Omental fat pad (tissue), 4 donors: Measurements from ENCODE around the gene CALHM1. TPM values are rescaled to one million over a fixed set of nuclear protein-coding genes. Genes with fewer than 3 reads are reported as not detected.

Experiments
- ATAC-seq: fragments of 150-250 bp; one replicate; pipeline ENCODE4 v1.9.1; 2016; ENCODE audit warnings: mild to moderate bottlenecking, moderate library complexity; ENCODE audit not compliant: low FRiP score
- DNase-seq: peaks from one replicate; pipeline ENCODE4 v3.0.0-alpha.2; 2019; ENCODE audit warnings: low spot score
- total RNA-seq, 4 donors: library from RNA; depleted of rRNA; stranded (reverse); fragments of >200 nt; gene quantifications; one replicate each; pipeline ENCODE4 v1.1.0, GENCODE V29; 2016
- TF ChIP-seq, protein P1 (sequence below), 3 donors: fragments of 450-650 bp; IDR thresholded peaks; one replicate each; pipeline ENCODE4 v1.5.1; 2016 to 2017; ENCODE audit warnings: antibody characterized with exemption in 3 of 3, mild to moderate bottlenecking in 3 of 3, moderate library complexity in 2 of 3

CALHM1 gene
- total RNA-seq, 4 donors from 2014 or later = not detected

DNA sequence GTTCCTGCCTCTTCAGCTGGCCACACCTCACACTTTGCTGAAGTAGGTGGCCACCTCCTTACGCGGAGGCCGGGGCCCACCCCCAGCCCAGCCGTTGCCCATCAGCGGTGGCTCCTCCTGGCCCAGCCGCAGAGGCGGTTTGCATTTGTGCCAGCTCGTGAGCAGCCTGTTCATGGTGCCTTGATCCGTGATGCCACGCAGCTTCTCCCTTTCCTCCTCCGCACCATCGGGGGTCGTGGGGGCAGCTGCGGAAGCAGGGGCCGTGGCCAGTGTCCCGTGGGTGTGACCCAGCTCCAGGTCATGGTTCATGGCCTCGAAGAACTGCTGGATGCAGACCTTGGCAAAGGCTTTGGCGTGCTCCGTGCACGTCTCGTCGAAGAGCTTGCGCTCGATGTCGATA lies 3.5 kb downstream of the CALHM1 start:
- no peak for ATAC-seq
- TF ChIP-seq, protein P1, sequence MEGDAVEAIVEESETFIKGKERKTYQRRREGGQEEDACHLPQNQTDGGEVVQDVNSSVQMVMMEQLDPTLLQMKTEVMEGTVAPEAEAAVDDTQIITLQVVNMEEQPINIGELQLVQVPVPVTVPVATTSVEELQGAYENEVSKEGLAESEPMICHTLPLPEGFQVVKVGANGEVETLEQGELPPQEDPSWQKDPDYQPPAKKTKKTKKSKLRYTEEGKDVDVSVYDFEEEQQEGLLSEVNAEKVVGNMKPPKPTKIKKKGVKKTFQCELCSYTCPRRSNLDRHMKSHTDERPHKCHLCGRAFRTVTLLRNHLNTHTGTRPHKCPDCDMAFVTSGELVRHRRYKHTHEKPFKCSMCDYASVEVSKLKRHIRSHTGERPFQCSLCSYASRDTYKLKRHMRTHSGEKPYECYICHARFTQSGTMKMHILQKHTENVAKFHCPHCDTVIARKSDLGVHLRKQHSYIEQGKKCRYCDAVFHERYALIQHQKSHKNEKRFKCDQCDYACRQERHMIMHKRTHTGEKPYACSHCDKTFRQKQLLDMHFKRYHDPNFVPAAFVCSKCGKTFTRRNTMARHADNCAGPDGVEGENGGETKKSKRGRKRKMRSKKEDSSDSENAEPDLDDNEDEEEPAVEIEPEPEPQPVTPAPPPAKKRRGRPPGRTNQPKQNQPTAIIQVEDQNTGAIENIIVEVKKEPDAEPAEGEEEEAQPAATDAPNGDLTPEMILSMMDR (IDR thresholded peaks at IDR 0.05) = no peak

DNA sequence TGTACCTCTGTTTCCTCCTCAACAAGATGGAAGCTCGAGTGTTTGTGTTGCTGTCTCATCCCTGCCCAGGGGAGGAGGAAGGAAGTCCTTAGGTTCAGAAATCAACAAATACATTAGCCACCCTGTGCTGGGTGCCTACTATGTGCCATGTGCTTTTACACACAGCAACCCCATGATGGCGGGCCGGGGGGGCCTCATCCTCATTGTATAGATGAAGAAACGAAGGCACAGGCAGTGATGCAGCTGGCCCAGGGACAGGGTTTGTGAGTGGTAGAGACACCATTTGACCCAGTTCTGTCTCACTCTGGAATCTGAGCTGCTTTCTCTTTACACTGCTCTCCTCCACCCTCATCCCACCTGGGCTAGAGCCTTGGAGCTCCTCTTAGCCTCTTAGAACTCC lies 4.7 kb downstream of the CALHM1 start:
- no peak for ATAC-seq
- TF ChIP-seq, protein P1 (IDR thresholded peaks at IDR 0.05) = no peak
- DNase-seq = no peak

More for the DNA sequence above, 3.5 kb downstream of the CALHM1 start:
- no peak for DNase-seq

DNA sequence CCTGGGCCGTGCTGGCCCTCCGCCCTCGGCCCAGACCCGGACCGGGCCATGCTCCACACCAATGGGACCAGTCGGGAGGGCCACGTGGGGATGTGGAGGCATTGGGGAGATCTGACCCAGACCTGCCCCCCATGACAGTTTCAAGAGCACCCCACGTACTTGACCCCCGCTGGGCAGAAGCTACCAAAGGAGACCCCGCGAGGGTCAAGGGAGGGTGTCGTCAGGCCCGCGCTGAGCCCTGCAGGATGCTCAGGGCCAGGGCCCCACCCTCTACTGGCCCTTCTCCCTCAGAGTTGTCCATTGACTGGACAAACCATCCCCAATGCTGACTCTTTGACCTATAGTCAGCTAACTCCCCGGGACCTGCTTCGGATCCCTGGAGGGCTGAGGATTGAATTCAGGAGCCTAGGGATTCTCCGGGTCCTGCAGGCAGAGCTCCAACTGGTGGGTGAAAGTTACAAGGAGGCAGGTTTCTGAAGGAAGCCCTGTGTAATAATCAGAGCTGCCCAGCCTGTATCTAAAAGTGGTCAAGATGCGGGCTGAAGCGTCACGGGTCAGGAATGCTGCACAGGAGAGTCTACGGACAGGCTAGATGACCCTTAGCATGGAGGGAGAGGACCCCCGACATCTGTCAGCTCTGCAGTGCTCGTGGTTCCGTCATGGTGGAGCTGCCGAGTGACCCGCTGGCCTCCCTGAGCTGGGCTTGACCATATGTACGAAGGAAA lies 6.0 kb downstream of the CALHM1 start:
- DNase-seq (no peak), ATAC-seq (peak; percentile 1)
- TF ChIP-seq, protein P1 (IDR thresholded peaks at IDR 0.05) = no peak

DNA sequence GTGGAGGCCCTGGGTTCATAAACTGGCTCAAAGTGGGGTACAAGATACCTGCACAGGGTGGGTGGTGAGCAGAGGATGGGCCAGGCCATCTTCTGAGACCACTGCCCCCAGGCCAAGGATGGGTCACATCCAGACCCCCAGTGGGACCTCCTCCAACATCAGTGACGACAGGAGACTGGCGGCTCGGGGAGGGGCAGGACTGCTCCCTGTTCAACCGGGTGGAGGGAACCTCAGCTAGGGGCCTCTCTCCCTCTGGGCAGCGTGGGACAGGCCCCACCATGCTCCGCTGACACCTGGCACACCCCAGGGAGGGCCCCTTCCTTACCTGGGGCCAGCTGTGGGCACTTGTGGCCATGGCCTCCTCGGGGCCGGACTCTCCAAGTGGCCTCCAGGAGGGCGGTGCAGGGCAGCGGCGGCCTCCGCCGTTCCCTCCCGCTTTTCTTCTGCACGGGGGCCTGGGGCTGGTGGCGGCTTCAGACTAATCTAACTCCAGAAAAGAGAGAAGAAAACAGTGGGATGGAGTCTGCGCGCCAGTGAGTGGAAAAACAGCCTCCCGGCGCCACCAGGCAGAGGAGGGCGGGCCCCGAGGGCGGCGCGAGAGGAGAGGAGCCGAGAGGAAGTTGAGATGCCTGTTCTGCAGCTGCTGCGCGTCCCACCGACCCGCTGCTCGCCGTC lies 6.7 kb downstream of the CALHM1 start, which contains the start of gene CALHM2:
CALHM2 (minus strand) TSS at position 540 of the 675 bp plus-strand sequence. CDS start 2,429 bp downstream, outside the sequence.
- peak; percentile 38 for ATAC-seq
- no peak for DNase-seq
- TF ChIP-seq, protein P1 (IDR thresholded peaks at IDR 0.05) = no peak

DNA sequence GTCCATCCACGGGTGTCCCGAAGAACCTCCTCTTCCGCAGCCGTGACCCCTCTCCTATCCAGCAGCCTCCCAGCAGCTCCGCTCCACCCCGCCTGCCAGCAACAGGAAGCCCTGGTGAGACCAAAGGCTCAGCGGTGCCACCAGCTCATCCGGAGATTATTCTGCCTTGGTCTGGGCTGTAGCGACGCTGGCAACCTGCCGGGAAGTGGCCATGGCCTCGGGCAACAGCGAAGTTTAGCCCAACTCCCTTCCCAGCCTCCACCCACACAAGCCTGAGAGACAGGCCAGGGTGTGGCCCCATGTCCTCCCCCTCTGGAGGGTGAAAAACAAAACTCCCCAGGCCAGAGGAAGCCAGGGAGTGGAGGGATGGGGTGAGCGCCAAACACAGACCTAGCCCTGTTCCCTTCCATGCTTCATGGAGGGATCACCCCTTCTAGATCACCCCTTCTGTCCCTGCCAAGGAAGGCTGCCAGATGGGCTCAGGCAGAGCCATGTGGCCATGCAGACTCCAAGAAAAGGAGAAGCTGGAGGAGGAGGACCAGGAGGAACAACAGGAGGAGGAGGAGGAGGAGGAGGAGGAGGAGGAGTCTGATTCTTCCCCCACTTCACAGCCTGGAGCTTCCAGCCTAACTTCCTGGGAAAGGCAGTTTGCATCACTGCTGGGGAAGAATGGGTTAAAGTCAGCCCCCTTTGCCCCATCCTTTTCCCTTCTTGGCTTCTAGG lies 7.4 kb downstream of the CALHM1 start:
- peak; percentile 52 for ATAC-seq
- TF ChIP-seq, protein P1 (IDR thresholded peaks at IDR 0.05) = no peak
- DNase-seq = peak; percentile 51

DNA sequence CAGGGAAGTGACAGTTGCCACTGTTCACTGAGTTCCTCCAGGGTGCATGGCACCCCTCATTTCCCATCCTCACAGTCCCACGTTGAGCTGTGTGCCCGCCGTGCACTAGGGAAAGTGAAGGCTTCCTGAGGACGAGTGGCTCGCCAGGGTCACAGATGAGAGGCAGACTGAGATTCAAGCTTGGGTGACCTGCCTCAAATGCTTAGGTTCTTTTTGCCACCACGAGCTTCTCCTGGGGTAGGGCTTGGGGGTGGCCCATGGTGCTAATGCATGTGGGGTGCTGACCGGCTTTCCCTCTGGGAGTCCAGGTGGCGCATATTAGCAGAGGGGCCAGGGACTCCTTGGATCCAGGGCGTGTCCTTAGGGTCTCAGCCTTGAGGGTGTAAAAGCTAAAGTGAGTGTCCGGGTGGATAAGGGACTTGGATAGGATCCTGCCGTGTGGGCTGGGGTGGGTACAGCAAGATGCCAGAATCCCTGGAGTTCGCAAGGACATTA lies 8.5 kb downstream of the CALHM1 start:
- no peak for ATAC-seq
- no peak for DNase-seq
- TF ChIP-seq, protein P1 (IDR thresholded peaks at IDR 0.05) = no peak
